HUDEP-2 (cell line): ENCODE results near the gene TNFSF13.

Experiments
- DNase-seq, 76 experiments: peaks; one replicate each; lab custom pipeline; 2025; ENCODE audit not compliant: unreplicated experiment in 76 of 76; lab: John Stamatoyannopoulos, UW

The TNFSF13 gene

GRCh38 chr17:7573324-7574080 lies 15.0 kb downstream of the TNFSF13 start:
- DNase-seq, result peak in 64 of 76 experiments; percentile 28 to 87 (median 74)

GRCh38 chr17:7574176-7574953 lies 15.8 kb downstream of the TNFSF13 start:
- DNase-seq, result peak in 1 of 76 experiments; percentile 17

GRCh38 chr17:7575481-7575883 lies 16.9 kb downstream of the TNFSF13 start:
- no peak for DNase-seq

- DNase-seq, result no peak
Measured at GRCh38 chr17:7575959-7576358, 17.4 kb downstream of the TNFSF13 start.

GRCh38 chr17:7576432-7576937 lies 17.9 kb downstream of the TNFSF13 start:
- no peak for DNase-seq

GRCh38 chr17:7577327-7578199 lies 19.0 kb downstream of the TNFSF13 start:
- no peak for DNase-seq

- peak in 60 of 76 experiments; percentile 15 to 85 (median 56) for DNase-seq
Measured at GRCh38 chr17:7579001-7579833, 20.7 kb downstream of the TNFSF13 start, which contains the start of gene CD68. Gene CD68 (plus strand): TSS chr17:7579638. CDS start chr17:7579678, 40 bp downstream.

GRCh38 chr17:7579834-7580603 lies 21.5 kb downstream of the TNFSF13 start:
- DNase-seq, result peak in 12 of 76 experiments; percentile 36 to 69 (median 50)

GRCh38 chr17:7580604-7581575 lies 22.3 kb downstream of the TNFSF13 start:
- peak in 23 of 76 experiments; percentile 13 to 47 (median 29) for DNase-seq

- peak in 18 of 76 experiments; percentile 14 to 53 (median 36) for DNase-seq
Measured at GRCh38 chr17:7582396-7583252, 24.1 kb downstream of the TNFSF13 start.

GRCh38 chr17:7583253-7584109 lies 24.9 kb downstream of the TNFSF13 start, which contains the start of gene MPDU1:
Gene MPDU1 (plus strand): TSS chr17:7583852. CDS start chr17:7583863, 11 bp downstream.
- DNase-seq, result peak in 73 of 76 experiments; percentile 61 to 97 (median 94)

GRCh38 chr17:7586673-7587419 lies 28.3 kb downstream of the TNFSF13 start:
- peak in 56 of 76 experiments; percentile 14 to 78 (median 50) for DNase-seq

GRCh38 chr17:7587420-7588151 lies 29.0 kb downstream of the TNFSF13 start:
- DNase-seq, result peak in 53 of 76 experiments; percentile 10 to 70 (median 43)

- DNase-seq, result no peak
Measured at GRCh38 chr17:7588553-7589203, 30.1 kb downstream of the TNFSF13 start.
